NCI-H2107 treated with DMSO at 0.1 percent for 48 hours (cell line): ENCODE data around the gene VPS72.
"Not testable (repeated sequence)": the region's sequence is repeated elsewhere in the genome, so short reads cannot be mapped to it uniquely, and the experiment has no call there.

Source experiments
- DNase-seq: peaks from one replicate; lab custom pipeline; 2025; ENCODE audit not compliant: unreplicated experiment; lab: John Stamatoyannopoulos, UW

The VPS72 gene

DNA sequence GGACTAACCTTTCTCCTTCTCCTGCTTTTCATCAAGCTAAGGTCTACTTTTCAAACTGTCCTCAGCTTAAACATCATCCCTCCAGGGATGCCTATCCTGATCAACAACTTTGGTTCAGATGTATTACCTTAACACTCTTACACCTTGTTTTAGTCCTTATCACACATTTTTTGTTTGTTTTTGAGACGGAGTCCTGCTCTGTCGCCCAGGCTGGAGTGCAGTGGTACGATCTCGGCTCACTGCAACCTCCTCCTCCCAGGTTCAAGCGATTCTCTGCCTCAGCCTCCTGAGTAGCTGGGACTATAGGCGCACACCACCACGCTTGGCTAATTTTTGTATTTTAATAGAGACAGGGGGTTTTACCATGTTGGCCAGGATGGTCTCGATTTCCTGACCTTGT, 1.3 kb downstream of the VPS72 start:
- not testable (repeated sequence) for DNase-seq

DNA sequence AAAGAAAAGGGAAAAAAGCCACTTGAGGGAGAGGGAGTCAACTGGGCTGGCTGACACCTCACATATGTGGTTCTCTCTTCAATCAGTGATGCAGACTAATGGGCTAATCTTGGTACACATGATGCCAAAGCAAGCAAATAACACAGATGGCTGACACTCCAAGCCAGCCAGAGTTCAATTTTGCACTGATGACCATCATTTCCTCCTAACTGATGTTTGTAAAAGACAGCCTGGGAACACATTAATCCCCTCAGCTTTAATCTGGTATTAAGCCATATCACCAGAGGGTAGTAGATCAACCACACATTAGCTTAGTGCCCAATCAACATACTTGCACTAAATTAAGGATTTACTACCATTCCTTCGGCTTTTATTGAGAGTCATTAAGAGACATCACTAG, 2.8 kb downstream of the VPS72 start:
- DNase-seq = no peak

DNA sequence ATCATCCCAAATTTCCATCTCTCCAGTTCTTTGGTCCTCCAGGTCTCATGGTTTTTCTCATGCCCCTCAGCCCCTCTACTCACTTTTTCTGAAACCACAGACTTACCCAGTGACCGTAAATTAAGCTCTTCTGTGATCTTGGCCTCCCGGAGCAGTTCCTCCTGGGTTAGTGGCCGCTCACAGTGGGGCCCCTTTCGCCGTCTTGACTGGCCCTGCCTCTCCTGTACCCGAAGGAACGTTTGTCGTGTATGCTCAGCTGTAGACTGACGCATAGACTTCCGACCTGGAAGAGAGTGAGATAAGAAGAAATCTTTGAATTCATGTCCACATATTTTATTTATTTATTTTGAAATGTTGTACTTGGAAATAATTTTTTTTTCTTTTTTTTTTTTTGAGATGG, 5.8 kb downstream of the VPS72 start:
- DNase-seq = no peak

DNA sequence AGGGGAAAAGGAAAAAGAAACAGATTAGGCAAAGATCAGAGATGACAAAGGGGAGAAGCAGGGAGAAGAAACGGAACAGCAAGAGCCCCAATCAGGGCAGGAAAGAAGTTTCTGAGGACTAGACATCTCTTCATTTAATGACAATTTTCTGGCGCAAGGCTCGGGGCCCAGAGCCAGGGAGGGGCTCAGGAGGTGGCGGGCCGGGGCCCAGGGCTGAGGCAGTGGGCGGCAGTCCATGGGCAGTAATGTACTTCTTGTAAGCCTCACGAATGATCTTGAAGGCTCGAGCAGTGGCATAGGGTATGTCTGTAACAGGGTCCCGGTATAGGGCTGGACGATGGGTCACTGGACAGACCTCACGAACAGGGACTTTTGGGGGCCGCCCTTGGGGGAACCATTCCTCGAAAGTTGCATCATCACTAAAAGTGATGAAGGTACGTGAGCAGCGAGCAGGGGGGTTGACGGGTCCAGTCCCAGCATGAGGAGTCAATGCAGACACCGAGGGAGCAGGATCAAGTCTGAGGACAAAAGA, 13.4 kb downstream of the VPS72 start:
- DNase-seq = no peak

DNA sequence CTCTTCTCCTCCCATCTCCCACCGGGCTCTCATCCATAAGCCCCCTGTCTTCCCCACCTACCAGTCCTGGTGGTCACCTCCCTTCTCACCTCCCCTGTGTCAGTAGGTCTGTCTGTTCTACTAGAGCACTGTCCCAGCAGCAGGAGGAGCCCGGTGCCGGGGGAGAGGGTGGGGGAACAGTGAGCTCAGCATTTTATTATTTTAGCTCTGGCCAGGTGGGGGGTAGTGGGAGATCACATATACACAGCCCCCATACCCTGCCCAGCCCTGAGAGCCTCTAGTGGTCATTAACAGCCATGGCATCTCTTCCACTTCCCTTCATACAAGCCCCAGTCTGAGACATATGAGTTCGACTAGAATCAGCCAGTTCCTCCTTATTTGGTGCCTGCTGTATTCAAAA, 14.1 kb downstream of the VPS72 start, which contains the start of gene TMOD4:
TSS of gene TMOD4 (minus strand) at position 119 of the 400 bp plus-strand sequence. CDS start 1,106 bp downstream, outside the sequence.
- DNase-seq = no peak

DNA sequence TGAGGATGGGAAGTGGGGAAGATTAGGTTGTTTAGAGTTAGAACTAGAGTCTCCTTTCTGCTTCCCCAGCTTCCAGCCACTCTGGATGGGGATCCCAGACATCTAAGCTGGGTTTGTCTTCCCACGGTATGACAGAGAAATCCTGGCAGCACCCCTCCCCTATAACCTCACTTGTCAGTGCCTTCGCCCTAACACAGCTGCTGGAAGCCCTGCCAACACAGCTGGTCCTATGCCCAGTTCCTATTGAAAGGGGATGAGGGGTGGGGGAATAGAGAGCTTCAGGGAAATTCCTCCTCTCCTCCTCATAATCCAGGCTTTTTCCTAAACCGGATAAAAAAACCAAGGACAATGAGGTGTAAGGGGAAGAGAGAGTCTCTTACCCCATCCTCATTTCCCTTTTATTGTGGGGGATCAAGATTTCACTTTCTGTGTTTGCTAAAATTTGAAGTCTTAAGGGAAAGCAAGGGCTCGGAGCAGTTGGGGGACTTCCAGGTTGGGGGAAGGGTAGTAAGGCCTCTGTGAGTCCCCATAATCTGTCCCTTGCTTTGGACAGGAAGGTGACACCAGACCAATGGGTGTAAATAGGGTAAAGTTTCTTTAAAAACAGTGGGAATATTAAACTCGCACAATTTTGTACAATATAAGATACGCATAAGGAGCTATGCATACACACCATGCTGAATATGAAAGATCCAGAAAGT, 14.8 kb downstream of the VPS72 start:
- DNase-seq = no peak

DNA sequence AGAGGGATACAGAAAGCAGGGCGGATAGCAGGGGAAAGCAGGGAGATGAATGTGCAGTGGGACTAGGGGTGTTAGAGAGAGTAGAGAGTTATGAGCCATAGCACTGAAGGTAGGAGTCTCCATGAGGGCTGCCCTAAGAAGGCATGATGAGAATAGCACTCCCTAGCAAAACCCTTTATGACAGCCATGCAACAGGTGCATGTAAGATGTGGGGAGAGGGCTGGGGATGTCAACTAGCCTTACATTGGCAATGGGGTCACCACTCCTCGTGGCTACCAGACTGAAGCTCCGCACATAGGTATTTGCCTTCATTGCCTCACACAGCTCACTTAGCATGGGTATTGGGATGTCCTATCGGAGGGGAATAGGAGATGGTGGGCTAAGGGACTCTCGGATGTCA, 18.8 kb downstream of the VPS72 start:
- DNase-seq = no peak

DNA sequence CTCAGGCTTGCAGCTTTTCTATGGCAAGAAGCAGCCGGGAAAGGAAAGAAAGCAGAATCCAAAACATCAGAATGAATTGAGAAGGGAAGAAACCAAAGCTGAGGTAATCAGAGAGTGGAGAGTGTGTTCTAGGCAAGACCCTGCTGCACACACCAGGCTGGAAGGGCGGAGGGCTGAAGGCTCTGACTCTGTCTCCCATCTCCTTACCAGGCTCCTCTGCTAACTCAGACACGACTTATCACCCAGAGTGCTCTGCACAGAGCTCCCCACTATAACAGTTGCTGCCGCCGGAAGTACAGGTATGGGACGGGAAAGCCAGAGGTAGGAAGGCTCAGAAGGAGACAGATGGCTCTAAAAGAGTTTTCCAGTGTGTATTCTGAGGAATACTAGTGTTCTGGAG, 22.9 kb downstream of the VPS72 start:
- no peak for DNase-seq

DNA sequence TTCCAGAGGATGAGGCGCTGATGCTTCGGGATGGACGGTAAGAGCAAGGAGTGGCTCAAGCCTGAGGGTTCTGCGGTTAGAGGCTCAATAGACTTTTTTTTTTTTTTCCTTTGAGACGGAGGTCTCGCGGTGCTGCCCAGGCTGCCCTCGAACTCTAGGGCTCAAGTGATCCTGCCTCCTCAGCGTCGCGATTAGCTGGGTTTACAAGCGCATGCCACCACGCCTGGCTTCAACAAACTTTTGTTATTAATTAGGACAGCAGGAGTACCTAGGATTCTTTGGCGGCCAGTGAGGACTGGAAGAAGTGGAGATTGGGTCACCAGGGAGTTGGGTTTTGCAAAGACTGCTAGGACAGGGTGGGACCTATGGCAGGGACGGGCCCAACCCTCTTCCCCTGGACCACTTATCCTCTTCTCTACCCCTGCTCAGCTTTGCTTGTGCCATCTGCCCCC, 23.5 kb downstream of the VPS72 start:
- DNase-seq = no peak

DNA sequence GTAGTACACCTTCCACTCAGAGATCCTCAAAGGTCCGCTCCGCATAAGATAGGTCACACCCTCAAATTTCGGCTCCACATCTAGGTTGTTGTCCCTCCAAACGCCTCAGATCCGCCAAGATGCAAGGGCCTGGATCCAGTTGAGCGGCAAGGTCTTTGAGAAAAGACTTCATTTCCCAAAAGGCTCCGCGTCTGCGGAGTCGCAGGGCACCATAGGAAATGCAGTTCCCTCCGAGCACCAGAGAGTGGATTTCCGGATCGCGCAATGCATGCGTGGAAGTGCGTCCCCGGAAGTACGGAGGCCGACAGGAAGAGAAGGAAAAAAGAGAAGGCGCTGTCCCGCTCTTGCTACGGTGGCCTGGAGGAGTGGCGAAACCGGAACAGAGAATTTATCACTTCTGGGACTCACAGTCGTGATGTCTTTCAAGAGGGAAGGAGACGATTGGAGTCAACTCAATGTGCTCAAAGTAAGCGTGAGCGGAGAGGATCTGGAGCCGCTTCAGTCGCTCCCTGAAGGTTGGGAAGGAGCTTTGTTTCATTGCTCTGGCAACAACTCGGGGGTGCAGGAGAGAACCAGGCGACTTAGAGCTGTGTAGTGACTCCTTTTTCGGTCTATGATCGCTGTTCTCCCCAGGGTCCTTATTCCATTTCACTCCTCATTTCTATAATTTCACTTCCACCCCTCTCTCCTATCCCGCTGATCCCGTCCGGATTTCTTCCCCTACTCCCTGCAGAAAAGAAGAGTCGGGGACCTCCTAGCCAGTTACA, 24.1 kb downstream of the VPS72 start, which contains the start of the genes LYSMD1 and SCNM1:
TSS of gene LYSMD1 (minus strand) at position 165 of the 767 bp plus-strand sequence. CDS start 644 bp downstream, outside the sequence.
TSS of gene SCNM1 (plus strand) at position 407 of the 767 bp plus-strand sequence. CDS start at position 416, 9 bp downstream.
- DNase-seq = peak; percentile 96

DNA sequence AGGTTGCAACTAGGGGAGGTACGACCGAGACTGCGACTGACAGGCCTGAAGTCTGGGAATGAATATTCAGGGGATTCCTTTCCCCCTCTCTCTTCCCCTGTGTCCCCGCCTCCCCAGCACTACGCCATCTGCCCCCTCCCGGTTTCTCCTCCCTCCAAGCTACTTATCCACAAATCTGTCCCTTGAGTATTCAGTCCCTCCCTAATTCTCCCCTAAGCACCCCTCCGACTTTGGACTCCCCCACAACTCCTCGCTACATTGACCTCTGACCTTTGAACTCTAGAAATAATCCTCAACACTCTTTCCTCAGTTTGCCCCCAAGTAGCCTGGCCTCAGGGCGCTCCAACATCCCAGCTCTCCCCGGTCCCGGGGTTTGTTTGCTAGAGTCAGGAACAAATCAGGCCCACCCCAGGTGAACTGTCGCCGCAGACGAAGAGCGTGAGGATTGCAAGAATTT, 24.7 kb downstream of the VPS72 start:
- DNase-seq = peak; percentile 72

DNA sequence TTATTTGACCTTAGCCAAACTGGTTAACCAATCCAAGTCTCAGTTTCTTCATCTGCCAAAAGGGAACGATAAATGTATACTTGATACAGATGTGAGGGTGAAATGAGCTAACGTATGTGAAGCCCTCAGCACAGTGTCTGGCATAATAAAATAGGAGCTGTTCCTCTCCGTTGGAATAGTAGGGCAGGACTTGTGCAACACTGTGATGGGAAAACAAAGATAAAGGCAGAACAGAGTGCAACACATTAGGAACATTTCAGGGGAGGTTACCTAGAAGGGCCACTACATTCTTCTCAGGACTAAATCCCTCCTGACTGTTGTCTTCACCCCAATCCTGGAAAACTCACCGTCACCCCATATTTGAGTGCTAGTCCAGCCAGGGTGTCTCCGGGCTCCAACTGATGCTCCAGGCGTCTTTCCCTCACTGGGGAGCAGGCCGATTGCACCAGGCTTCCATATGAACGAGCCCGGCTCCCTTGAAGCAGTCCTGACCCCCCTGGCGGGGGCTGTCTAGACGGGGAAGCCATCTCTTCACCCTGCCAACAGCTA, 25.2 kb downstream of the VPS72 start:
- DNase-seq = no peak

DNA sequence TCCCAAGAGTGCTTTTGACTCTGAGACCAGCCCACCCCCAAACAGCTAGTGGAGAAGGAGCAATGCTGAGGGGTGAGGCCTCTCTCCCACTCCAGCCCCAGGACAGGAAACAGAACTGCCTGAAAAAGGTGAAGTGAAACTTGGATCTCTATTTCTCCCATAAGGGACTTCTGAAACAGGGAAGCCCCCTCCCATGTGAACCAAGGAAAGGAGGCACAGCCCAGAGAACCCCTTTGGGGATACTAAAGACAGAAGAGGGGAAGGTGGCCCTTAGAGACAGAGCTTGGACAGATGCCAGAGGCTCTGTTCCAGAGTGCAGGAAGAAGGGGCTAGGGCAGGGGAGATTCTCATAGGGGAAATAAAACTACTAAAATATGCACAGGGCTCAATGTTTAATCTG, 30.6 kb downstream of the VPS72 start:
- no peak for DNase-seq

DNA sequence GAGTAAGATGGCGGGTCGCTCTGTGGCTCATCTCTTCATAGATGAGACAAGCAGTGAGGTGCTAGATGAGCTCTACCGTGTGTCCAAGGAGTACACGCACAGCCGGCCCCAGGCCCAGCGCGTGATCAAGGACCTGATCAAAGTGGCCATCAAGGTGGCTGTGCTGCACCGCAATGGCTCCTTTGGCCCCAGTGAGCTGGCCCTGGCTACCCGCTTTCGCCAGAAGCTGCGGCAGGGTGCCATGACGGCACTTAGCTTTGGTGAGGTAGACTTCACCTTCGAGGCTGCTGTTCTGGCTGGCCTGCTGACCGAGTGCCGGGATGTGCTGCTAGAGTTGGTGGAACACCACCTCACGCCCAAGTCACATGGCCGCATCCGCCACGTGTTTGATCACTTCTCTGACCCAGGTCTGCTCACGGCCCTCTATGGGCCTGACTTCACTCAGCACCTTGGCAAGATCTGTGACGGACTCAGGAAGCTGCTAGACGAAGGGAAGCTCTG, 31.2 kb downstream of the VPS72 start:
- no peak for DNase-seq

DNA sequence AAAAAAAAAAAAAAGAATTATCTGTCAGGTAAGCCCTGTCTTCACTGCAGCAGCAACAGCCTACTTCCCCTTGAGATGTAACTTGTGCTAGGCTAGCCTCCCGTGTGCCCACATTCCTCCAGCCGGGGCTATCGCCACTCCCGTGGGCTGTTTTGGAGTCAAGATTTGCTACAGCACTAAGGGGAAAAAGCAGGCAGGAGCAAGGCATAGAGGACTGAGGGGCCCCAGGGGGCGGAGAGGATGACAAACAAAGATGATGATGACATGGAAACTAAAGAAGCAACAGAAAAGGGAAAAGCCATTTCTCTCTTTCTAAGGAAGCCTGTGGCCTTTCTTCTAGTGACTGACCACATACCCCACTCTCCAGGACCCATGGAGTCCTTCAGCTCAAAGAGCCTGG, 31.7 kb downstream of the VPS72 start:
- no peak for DNase-seq

DNA sequence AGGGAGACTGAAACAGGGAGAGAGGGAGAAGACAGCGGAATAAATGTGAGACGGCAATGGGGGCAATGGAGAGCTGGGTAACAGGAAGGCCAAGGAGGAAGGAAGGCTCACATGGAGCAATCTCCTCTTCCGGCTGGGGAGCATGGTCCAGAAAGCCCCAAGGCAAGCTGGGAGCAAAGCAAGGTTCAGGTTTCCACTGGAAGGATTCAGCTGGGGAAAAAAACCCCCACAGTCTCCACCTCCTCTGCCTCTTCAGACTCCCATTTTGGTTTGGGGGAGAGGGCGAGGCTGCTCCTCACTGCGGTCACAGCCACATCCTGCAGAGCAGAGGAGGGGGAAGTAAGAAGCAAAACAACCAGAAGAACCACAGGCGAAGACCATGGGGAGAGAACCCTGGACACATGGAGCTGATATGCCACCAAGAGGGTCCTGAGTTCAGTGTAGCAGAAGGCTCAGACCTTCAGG, 32.9 kb downstream of the VPS72 start:
- DNase-seq = no peak

DNA sequence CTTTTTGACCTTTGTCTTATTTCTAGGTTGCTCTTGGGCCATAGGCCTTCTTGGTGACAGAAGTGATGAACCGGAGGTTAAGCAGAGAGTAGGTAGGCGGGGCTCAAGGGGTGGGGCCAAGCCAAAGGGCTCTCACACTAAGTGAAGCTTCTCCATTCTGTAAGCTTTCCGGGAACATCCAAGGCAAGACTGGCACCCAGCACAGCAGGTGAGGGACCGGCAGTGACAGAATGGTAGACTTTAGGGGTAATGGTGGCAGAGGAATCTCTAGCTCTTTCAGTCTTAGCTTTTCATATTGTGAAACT, 33.5 kb downstream of the VPS72 start, which contains the start of gene TNFAIP8L2:
TSS of gene TNFAIP8L2 (plus strand) at position 135 of the 305 bp plus-strand sequence. CDS start 2,049 bp downstream, outside the sequence.
- no peak for DNase-seq

DNA sequence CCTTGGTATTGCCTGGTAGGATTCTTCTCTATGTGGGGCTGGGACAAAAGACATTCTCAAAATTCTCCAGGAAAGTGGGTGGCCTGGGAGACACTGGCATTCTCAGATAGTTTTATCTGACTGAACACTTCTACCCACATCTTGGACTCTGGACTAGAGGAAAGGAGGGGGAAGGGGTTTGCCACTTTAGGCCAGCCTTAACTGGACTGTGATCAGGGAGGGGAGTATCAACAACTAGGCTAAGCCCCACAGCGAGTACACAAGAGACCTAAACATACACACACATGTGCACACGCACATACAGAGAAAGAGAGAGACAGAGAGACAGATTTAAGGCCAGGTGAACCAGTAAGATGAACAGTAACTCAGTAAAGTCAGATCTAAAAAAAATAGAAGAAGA, 42.3 kb downstream of the VPS72 start:
- DNase-seq = no peak

DNA sequence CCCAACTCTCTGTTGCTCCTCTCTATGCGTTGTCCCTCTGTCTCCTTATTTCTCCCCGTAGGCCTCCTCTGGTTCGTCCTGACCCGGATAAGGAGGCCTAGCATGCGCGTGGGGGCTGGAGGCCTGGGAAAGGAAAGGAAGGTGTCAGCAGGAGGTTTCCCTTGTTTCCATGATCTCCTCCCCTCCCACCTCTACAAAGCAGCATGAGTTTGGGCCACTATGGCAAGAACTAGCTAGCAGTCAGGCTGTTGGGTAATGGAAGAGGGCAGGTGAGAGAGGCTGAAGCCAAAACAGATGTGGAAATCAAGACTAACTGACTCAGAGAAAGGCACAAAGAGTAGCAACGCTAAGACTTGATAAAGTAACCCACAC, 42.9 kb downstream of the VPS72 start:
- no peak for DNase-seq

DNA sequence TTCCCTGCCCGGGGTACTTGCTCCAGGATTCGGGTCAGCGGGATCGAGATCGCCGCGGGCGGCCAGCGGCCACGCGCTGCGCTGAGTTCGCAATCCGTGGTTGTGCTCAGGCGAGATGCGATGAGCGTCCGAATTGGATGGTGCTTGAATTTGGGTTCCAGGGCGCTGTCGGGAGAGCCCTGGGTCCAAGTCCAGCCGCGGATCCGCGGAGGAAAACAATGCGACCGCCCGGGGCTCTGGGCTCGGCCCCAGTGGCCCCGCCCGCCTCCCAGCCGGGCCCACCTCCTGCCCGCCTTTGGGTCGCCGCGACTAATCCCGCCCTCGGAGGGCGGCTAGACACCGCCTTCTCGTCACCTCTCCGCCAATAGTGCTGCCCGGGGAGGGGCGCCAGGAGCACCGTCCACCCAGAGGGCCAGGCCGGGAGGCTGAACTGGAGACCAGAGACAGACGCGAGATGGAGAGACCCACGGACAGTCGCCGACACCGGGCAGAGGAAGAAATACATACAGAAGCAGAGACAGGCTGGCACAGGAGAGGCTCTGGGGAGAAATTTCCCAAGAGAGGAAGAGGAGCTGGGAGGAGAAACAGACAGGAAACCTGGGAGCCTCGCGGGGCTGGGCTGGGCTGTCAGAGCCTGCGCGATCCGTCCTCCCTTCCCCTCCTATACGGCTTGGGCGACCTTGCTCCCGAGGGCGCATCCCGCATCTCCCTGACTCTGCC, 43.4 kb downstream of the VPS72 start, which contains the start of gene SEMA6C:
TSS of gene SEMA6C (minus strand) at position 220 of the 720 bp plus-strand sequence. CDS start 4,010 bp downstream, outside the sequence.
- peak; percentile 92 for DNase-seq

DNA sequence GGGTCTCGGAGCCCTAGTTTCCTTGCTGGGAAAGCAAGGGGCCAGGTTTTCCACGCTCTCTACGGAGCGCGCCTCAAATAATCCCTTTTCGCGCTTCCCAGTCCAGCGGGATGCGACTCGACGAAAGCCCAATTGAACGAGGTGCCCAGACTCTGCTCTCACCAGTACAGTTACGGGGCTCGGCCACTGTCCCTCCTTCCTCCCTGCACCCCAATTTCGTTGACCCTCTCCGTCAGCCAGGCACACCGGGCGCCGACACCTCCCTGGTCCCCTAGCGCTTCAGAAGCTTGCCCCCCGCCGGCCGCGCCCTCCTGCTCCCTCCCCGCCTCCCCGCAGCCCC, 44.0 kb downstream of the VPS72 start:
- DNase-seq = no peak
